Endothelial cell of umbilical vein (primary cell): ENCODE results near the gene CTSZ.
"Not testable (repeated sequence)": the region's sequence is repeated elsewhere in the genome, so short reads cannot be mapped to it uniquely, and the experiment has no call there.

ENCODE experiments used
- CTCF ChIP-seq, 2 donors: IDR thresholded peaks; 1 replicate in 1 of 2; 2 replicates in 1 of 2; pipeline ENCODE4 v1.5.1; 2011; ENCODE audit warnings: low read length in 2 of 2, mild to moderate bottlenecking in 2 of 2, moderate library complexity in 2 of 2, control low read depth in 1 of 2, inconsistent platforms in 1 of 2, low read depth in 1 of 2; ENCODE audit not compliant: insufficient read depth in 1 of 2; ENCODE audit errors: extremely low read depth in 1 of 2
- EZH2 ChIP-seq: IDR thresholded peaks from 2 replicates; pipeline ENCODE4 v1.6.1; 2012; ENCODE audit warnings: borderline replicate concordance, low read depth, mild to moderate bottlenecking, moderate library complexity, low read length, inconsistent platforms; ENCODE audit not compliant: severe bottlenecking
- FOS ChIP-seq: IDR thresholded peaks from 2 replicates; pipeline ENCODE4 v1.6.1; 2011; ENCODE audit warnings: mild to moderate bottlenecking, low read length, moderate library complexity, borderline replicate concordance; ENCODE audit not compliant: insufficient read depth
- GATA2 ChIP-seq: IDR thresholded peaks from 2 replicates; pipeline ENCODE4 v1.7.0; 2011; ENCODE audit warnings: low read depth, mild to moderate bottlenecking, moderate library complexity, mixed read lengths, low read length; ENCODE audit not compliant: insufficient read length, insufficient read depth
- JUN ChIP-seq: IDR thresholded peaks from 2 replicates; pipeline ENCODE4 v1.6.1; 2011; ENCODE audit warnings: borderline replicate concordance, low read depth; ENCODE audit not compliant: insufficient read length, insufficient read depth
- MAX ChIP-seq: IDR thresholded peaks from 2 replicates; pipeline ENCODE4 v1.6.1; 2011; ENCODE audit not compliant: insufficient read depth, insufficient read length
- MYC ChIP-seq: IDR thresholded peaks from one replicate; pipeline ENCODE4 v1.6.1; 2011; ENCODE audit warnings: mild to moderate bottlenecking, low read depth, low read length
- POLR2A ChIP-seq: IDR thresholded peaks from 2 replicates; pipeline ENCODE4 v1.6.1; 2012; ENCODE audit warnings: low read depth, mild to moderate bottlenecking, control low read depth, low read length
- POLR2AphosphoS5 ChIP-seq: IDR thresholded peaks from 2 replicates; pipeline ENCODE4 v1.6.1; 2012; ENCODE audit warnings: low read depth, mild to moderate bottlenecking, control low read depth, low read length, moderate library complexity; ENCODE audit not compliant: insufficient read depth

- TF ChIP-seq POLR2A; JUN; CTCF (IDR thresholded peaks at IDR 0.05; ENCODE audit: extremely low read depth in 1 of 2, insufficient read depth in 1 of 2, low read depth in 1 of 2, low read length in 2 of 2); POLR2AphosphoS5; EZH2; MAX; MYC; FOS; GATA2: not testable (repeated sequence)
Observed at GRCh38 chr20:58963922-58964321, 43.1 kb downstream of the CTSZ start.
